H1 (cell line): Measurements from ENCODE around the gene HS2ST1. TPM values are rescaled to one million over a fixed set of nuclear protein-coding genes. Genes with fewer than 3 reads are reported as not detected.

Source experiments
- EP300 ChIP-seq, 2 experiments: IDR thresholded peaks; 1 replicate in 1 of 2; 2 replicates in 1 of 2; pipeline ENCODE4 v1.6.1; 2011 to 2012; ENCODE audit warnings: low read depth in 2 of 2, low read length in 2 of 2, mild to moderate bottlenecking in 2 of 2, borderline replicate concordance in 1 of 2, inconsistent platforms in 1 of 2, moderate library complexity in 1 of 2
- KDM5A ChIP-seq: fragments of 200-600 bp; IDR thresholded peaks from 2 replicates; pipeline ENCODE4 v1.7.1; 2012; ENCODE audit warnings: mild to moderate bottlenecking, low read length, inconsistent platforms, mixed read lengths
- RNF2 ChIP-seq: fragments of 200-900, 300-1000 bp; sonication (generic); IDR thresholded peaks from 2 replicates; pipeline ENCODE4 v1.7.1; 2016; ENCODE audit warnings: borderline replicate concordance, low read depth, mild to moderate bottlenecking, antibody characterized with exemption, low read length; ENCODE audit not compliant: poor library complexity, severe bottlenecking; ENCODE audit errors: missing control alignments
- polyA plus RNA-seq, 7 experiments: library from polyadenylated mRNA; depleted of rRNA in 3 of 7; stranded (reverse) in 5 of 7; unstranded in 2 of 7; fragments of >200 nt in 5 of 7; fragments of 200-250 nt in 2 of 7; gene quantifications; 1 replicate in 5 of 7; 2 replicates in 1 of 7; 4 replicates in 1 of 7; pipeline versions ENCODE4 v1.2.1 to v1.2.3, GENCODE V29; 2011 to 2013; ENCODE audit warnings: missing spikeins in 2 of 7, mixed read lengths in 2 of 7
- total RNA-seq: library from RNA; stranded (reverse); fragmentation: NEBNext Ultra II Directional; extraction: Animal tissue kit (Norgen Biotek cat#: 25700); gene quantifications from 2 replicates; pipeline ENCODE4 v1.2.1, GENCODE V29; 2021

HS2ST1 gene
- total and polyA plus RNA-seq, 2 of the 8 experiments (the other 6 are each of a cell fraction or from before 2014, with no cell fraction given), result 5.2 to 28.3 TPM

DNA sequence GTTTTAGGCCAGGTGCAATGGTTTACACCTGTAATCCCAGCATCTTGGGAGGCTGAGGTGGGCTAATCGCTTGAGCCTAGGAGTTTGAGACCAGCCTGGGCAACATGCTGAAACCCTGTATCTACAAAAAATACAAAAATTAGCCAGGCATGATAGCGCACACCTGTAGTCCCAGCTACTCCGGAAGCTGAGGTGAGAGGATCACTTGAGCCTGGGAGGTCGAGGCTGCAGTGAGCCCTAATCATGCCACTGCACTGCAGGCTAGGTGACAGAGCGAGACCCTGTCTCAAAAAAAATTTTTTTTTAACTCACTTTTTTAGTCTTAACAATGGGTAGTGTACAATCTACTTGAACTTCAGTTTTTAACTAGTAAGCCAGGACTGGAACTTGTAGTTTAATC, 137.5 kb downstream of the HS2ST1 start (continued):
- TF ChIP-seq KDM5A (no peak), RNF2 (no peak), EP300 (IDR thresholded peaks at IDR 0.05; ENCODE audit: borderline replicate concordance in 1 of 2, low read depth in 2 of 2, low read length in 2 of 2) (no peak)
